Adrenal gland (tissue), 5 donors: ENCODE data around the gene AIMP2.
"Not testable (repeated sequence)": the region's sequence is repeated elsewhere in the genome, so short reads cannot be mapped to it uniquely, and the experiment has no call there.

Source experiments
- POLR2A ChIP-seq, 2 donors: fragments of 450-650 bp; IDR thresholded peaks; one replicate each; pipeline ENCODE4 v1.6.1; 2017; ENCODE audit warnings: antibody characterized with exemption in 2 of 2, mild to moderate bottlenecking in 2 of 2, moderate library complexity in 1 of 2
- TF ChIP-seq, protein P1 (sequence below), 6 experiments: fragments of 450-650 bp in 4 of 6; fragments of 200-600 bp in 2 of 6; sonication (generic) in 1 of 6; IDR thresholded peaks; 1 replicate in 5 of 6; 2 replicates in 1 of 6; pipeline versions ENCODE4 v1.5.1 to v1.8.0; 2016 to 2021; ENCODE audit warnings: antibody characterized with exemption in 6 of 6, mild to moderate bottlenecking in 2 of 6, moderate library complexity in 1 of 6
- donor health status: DM: no; HTN: no; CAD: no.

DNA sequence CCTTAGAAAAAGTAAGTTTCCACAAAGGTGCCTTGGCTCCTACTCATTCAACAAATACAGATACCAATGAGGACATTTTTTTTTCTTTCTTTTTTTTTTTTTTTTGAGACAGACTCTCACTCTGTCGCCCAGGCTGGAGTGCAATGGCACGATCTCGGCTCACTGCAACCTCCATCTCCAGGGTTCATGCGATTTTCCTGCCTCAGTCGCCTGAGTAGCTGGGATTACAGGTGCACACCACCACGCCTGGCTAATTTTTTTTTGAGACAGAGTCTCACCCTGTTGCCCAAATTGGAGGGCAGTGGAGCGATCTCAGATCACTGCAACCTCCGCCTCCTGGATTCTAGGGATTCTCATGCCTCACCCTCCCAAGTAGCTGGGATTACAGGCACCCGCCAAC lies 42.1 kb downstream of the AIMP2 start:
- TF ChIP-seq, protein P1, sequence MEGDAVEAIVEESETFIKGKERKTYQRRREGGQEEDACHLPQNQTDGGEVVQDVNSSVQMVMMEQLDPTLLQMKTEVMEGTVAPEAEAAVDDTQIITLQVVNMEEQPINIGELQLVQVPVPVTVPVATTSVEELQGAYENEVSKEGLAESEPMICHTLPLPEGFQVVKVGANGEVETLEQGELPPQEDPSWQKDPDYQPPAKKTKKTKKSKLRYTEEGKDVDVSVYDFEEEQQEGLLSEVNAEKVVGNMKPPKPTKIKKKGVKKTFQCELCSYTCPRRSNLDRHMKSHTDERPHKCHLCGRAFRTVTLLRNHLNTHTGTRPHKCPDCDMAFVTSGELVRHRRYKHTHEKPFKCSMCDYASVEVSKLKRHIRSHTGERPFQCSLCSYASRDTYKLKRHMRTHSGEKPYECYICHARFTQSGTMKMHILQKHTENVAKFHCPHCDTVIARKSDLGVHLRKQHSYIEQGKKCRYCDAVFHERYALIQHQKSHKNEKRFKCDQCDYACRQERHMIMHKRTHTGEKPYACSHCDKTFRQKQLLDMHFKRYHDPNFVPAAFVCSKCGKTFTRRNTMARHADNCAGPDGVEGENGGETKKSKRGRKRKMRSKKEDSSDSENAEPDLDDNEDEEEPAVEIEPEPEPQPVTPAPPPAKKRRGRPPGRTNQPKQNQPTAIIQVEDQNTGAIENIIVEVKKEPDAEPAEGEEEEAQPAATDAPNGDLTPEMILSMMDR (IDR thresholded peaks at IDR 0.05) = not testable (repeated sequence)
- TF ChIP-seq POLR2A (IDR thresholded peaks at IDR 0.05) = not testable (repeated sequence)
